NCI-H2196 (cell line): ENCODE measurements around the gene LGALS3BP.

Experiments used
- DNase-seq: peaks from one replicate; lab custom pipeline; 2025; ENCODE audit not compliant: unreplicated experiment; lab: John Stamatoyannopoulos, UW

Gene LGALS3BP

GRCh38 chr17:78999947-79000395 is 20.2 kb upstream of the LGALS3BP start:
- no peak for DNase-seq

- DNase-seq: no peak
Observed at GRCh38 chr17:78999056-78999768, 19.5 kb upstream of the LGALS3BP start.

DNA sequence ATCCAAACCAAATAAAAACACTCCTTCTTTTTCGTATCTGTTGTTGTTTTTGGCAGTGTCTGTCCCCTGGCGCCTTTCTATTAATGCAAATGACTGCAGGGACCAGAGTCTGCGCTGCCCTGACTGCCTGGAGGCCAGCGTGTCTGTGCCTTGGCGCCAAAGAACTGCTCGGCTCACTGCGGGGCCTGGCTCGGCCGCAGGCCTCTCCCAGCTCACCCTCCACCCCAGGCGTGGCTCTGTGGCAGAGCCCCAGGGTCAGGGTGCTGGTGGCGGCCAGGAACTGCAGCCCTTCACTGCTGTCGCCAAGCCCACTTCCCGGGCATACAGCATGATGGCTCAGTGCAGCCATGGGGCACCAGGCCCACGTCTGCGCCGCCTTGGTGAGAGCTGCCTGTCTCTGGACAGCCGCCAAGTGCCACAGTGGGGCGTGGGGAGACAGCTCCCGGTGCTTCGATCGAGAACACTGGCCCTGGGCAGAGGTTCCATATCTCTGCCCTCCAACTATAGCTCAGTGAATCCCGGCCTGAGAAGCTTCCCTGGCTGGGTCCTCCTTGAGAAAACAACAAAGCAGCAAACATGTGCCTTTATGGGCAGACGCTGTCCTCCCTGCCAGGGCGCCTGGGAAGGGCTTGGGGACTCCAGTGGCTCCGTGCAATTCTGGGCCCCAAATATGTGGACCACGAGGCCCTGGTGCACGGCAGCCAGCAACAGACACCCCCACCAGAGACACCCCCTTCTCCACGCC is 18.8 kb upstream of the LGALS3BP start:
- DNase-seq: no peak

DNA sequence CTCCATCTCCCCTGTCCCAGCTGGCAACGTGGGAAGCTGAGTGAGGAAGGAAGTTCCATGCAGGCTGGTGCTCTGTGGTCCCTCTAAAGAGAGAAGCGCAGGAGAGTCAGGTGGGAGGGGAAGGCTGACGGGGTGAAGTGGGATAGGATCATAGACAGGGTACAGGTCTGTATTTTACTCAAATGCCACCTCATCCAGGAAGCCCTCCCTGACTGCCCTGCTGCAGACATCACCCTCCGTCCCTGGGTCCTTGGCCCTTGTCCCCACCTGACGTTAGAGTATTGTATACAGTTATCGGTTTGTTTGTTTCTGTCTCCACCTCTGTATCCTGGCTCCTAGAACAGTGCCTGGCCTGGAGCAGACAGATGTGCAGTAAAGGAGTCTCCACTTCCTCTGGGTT is 18.2 kb upstream of the LGALS3BP start:
- DNase-seq: no peak

DNA sequence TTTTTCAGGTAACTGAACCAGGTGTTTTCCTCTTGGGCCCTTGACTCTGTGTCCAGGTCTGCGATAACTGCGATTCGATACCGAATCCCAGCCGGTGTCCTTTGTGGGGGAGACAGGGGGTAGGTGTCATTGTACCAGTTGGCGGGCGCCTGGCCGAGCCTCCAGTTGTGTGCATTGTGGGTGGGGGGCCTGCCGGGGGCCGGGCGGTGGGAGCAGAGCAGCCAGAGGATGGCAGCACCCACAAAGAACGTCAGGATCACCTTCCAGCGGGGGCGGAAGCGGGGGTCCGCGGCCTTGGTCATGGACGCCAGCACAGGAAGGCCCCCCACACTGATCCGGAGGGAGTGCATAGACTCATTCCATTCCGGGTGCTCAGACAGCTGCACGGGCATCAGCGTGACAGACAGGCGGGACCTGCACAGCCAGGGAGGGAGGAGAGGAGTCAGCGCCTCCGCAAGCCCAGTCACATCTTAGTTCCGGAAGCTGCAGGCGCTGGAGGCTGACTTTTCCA is 17.6 kb upstream of the LGALS3BP start:
- DNase-seq: no peak

DNA sequence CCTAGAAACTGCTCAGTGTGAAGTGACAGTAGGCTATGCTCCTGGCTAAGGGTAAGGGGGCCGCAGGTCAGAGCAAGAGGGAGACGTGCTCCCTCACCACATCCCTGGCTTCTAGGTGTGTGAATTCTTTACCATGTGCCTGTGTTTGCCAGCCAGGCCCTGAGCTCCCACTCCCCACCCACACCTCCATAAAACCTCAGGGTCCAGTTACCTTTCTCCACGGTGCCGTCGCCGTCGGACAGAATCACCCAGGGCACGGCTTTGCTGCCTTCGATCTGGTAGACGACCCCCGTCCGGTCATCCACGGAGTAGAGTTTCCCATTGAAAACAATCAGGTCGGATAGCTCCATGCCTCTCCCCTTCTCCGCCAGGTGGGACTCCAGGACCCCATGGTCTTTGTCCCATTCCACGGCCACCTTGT is 17.1 kb upstream of the LGALS3BP start:
- DNase-seq: no peak

GRCh38 chr17:78995761-78996451 is 16.2 kb upstream of the LGALS3BP start:
- peak; percentile 84 for DNase-seq

- no peak for DNase-seq
Observed at GRCh38 chr17:78995022-78995760, 15.5 kb upstream of the LGALS3BP start.

DNA sequence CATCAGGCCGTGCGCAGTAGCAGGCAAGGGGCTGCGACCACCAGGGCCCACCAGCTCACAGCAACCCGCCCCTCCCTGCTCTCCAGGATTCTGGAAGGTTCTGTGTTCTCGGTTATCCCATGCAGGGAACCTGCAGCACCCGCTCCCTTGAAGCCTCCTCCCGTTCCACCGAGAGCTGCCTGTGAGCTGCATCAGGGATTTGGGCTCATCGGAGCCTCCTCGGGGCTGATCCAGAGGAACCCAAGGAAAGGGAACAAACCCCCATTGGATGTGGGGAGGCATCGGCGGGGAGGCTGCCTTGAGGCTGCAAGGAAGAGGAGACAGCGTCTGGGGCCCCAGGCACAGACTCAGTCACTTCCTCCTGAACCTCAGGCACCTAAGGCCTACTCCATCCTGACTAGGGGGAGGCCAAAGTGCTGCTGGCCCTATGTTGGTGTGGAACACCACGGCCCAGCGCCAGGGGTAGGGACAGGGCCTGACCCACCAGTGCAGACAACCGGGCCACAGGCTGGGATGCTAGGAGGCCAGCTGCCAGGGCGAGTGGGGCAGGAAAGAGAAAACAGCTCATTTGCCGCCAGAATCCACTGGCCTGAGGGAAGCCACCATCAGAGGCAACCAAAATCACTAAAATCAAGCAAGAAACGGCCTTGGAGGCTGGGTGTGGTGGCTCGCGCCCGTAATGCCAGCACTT is 14.4 kb upstream of the LGALS3BP start:
- no peak for DNase-seq

DNA sequence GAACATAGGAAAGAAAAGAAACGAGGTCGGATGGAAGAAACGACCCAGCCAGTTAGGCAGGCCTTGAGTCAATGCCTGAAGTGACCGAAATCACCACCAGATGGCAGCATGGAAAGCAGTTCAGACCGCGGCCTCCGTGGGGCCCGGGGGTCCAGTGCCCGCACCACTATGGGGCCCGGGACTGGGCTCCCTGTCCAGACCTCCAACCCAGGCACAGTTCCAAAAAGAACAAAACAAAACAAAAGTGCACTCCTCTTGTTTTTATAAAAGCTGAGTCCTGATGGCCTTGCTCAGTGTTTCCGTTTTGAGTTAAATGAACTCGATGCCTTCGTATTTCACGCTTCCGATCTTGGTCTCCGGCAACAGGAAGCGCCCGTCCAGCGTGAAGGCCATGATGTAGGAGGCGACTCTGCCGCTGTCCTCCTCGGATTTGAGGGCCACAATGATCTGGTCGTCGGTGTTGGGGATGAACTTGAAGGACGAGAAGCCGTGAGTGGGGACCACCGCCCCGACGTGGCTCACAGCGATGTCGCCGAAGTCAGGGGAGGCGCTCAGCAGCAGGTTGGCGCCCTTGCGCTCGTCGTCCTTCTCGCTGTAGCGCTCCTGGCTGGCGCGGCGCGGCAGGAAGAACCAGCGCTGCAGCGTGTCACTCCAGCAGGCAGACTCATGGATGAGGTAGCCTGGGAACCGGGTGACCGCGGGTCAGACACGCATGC is 13.7 kb upstream of the LGALS3BP start:
- DNase-seq: peak; percentile 68

DNA sequence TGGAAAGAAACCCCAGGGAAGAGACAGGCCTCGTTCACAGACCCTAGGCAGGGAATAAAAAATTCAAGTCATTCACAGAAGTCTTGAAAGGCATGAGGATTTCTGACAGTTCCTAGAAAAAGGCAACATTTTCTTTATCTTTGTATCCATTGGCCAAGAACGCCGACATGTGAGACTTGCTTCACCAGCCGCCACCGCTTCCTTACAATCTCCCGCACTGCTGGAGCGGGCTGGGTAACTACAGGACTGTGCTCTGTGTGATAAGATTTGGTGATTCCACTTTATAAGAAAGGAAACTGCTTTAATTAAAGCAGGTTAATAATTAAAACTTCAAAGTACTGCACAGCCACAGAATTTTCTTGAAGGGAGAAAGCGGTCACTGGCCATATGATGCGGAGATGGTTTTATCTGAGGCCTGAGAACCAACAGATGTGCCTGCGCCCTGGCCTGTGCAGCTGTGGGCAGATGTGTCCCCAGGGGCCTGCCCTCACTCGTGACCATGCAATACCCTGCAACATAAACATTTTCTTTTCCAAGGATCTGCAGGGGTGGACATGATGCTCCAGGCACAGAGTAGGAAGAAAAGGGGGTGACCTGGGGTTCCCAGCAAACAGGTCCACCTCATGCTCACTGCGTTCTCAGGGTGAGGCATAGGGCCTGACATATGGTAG is 13.0 kb upstream of the LGALS3BP start:
- DNase-seq: no peak

GRCh38 chr17:78991906-78992532 is 12.3 kb upstream of the LGALS3BP start:
- no peak for DNase-seq

DNA sequence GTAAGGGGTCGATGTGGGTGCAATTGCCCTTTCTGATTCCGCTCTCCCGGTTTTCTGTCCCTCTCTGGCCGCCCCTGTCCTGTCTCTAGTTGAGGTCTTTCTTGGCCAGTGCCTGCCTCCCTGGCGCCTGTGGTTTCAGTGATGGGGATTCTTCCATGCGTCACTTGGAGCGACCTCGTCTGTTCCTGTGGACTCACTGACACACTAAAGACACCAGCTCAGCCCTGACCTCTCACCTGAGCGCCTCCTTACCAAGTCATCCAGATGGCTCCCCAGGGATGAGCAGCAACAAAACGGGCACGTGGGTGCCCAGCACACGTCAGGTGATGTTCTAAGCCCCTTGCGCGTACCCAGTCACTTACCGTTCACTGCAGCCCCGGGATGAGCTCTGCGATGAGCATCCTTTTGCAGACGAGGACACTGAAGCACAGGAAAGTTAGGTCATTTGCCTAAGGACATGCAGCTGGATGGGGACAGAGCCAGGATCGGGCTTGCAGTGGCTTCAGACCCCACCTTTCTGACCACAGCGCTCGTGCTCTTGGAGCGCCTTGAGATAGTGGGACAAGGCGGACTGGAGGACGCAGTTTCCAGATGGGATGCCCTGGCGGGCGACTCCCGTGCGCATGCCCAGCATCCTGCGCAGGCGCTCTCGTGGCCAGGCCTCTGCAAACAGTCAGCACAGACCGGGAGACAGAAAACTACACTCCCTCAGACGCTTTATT is 11.5 kb upstream of the LGALS3BP start:
- no peak for DNase-seq

GRCh38 chr17:78990349-78991016 is 10.8 kb upstream of the LGALS3BP start:
- no peak for DNase-seq

GRCh38 chr17:78988152-78988551 is 8.4 kb upstream of the LGALS3BP start:
- no peak for DNase-seq

- peak; percentile 61 for DNase-seq
Observed at GRCh38 chr17:78986649-78987328, 7.1 kb upstream of the LGALS3BP start.

DNA sequence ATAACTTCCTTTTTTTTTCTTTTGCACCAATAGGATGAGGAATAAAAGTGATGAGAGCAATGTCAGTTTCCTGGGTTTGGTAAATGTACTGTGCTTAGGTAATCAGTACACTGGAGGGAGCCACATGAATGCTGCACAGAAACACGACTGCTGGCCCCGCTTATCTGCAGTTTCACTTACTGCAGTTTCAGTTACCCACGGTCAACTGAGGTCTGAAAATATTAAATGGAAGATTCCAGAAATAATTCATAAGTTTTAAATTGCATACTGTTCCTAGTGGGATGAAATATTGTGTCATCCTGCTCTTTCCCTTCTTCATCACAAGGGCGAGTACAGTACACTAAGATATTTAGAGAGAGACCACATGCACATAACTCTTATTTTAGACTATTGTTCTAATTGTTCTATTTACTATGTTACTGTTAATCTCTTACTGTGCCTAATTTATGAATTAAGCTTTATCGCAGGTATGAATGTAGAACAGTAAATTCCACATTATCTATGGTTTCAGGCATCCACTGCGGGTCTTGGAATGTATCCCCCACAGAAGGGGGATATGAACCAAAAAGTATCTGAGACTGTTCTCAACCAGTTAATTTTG is 6.4 kb upstream of the LGALS3BP start:
- DNase-seq: no peak
